Measurements from ENCODE around the gene ALDH4A1.

GRCh38 chr1:18915341-18915740 is 13.0 kb upstream of the ALDH4A1 start:
- no peak for TF ChIP-seq CTCF (IDR thresholded peaks at IDR 0.05; ENCODE audit: insufficient read depth, low read depth, low read length)
- no peak for TF ChIP-seq EZH2 (IDR thresholded peaks at IDR 0.05; ENCODE audit: insufficient read depth, low read length)

Measured in astrocyte (in vitro differentiated cells and primary cell).